GM23338 (cell line): ENCODE results near the gene MT4. TPM values are rescaled to one million over a fixed set of nuclear protein-coding genes. Genes with fewer than 3 reads are reported as not detected.

Experiments
- ATAC-seq: fragments of 200-7000 bp; cut with Tn5 transposase; 3 replicates; pipeline ENCODE4 v1.9.1; 2020
- DNase-seq: peaks from one replicate; pipeline ENCODE4 v3.0.0-alpha.2; 2015; ENCODE audit warnings: low spot score
- H2AFZ ChIP-seq: fragments of 200-600 bp; sonication (generic); 2 replicates; pipeline ENCODE4 v1.8.0; 2016; ENCODE audit warnings: antibody characterized with exemption, mild to moderate bottlenecking, moderate library complexity
- H3F3A ChIP-seq: fragments of 200-600 bp; sonication (generic); replicated peaks from 2 replicates; pipeline ENCODE4 v1.8.0; 2017; ENCODE audit warnings: antibody characterized with exemption, mixed run types, low read depth
- H3K27ac ChIP-seq: fragments of 200-600 bp; sonication (generic); 2 replicates; pipeline ENCODE4 v1.6.1; 2016; ENCODE audit warnings: low read depth
- H3K27me3 ChIP-seq: fragments of 200-600 bp; sonication (generic); 2 replicates; pipeline ENCODE4 v1.8.0; 2016; ENCODE audit warnings: mild to moderate bottlenecking, mixed run types, moderate library complexity; ENCODE audit not compliant: insufficient read depth
- H3K36me3 ChIP-seq: fragments of 200-600 bp; sonication (generic); 2 replicates; pipeline ENCODE4 v1.8.0; 2016; ENCODE audit warnings: mild to moderate bottlenecking; ENCODE audit not compliant: insufficient read depth
- H3K4me1 ChIP-seq: fragments of 200-600 bp; sonication (generic); 2 replicates; pipeline ENCODE4 v1.8.0; 2016; ENCODE audit warnings: mild to moderate bottlenecking, moderate library complexity; ENCODE audit not compliant: insufficient read depth
- H3K4me2 ChIP-seq: fragments of 200-600 bp; sonication (generic); 2 replicates; pipeline ENCODE4 v1.7.1; 2017; ENCODE audit warnings: mixed run types
- H3K4me3 ChIP-seq: fragments of 200-600 bp; sonication (generic); 2 replicates; pipeline ENCODE4 v1.6.1; 2016; ENCODE audit warnings: mixed run types
- H3K79me2 ChIP-seq: fragments of 200-600 bp; sonication (generic); replicated peaks from 2 replicates; pipeline ENCODE4 v1.8.0; 2017; ENCODE audit warnings: mild to moderate bottlenecking; ENCODE audit not compliant: insufficient read depth
- H3K9me2 ChIP-seq: fragments of 200-600 bp; sonication (generic); 2 replicates; pipeline ENCODE4 v1.8.0; 2017; ENCODE audit not compliant: insufficient read depth
- H4K20me1 ChIP-seq: fragments of 200-600 bp; sonication (generic); replicated peaks from 2 replicates; pipeline ENCODE4 v1.8.0; 2017; ENCODE audit warnings: mild to moderate bottlenecking; ENCODE audit not compliant: insufficient read depth
- H3K27ac Mint-ChIP-seq: 2 replicates; pipeline ENCODE4 v1.8.0; 2020; ENCODE audit warnings: inconsistent platforms, mild to moderate bottlenecking, moderate library complexity, mixed read lengths
- H3K27me3 Mint-ChIP-seq: 3 replicates; pipeline ENCODE4 v1.8.0; 2022; ENCODE audit warnings: low read depth, mild to moderate bottlenecking, moderate library complexity, mixed read lengths, inconsistent platforms; ENCODE audit not compliant: insufficient read depth, poor library complexity
- H3K36me3 Mint-ChIP-seq: 3 replicates; pipeline ENCODE4 v1.8.0; 2021; ENCODE audit warnings: low read depth, mild to moderate bottlenecking, inconsistent platforms, moderate library complexity, mixed read lengths
- H3K4me1 Mint-ChIP-seq: 3 replicates; pipeline ENCODE4 v1.8.0; 2020; ENCODE audit warnings: mild to moderate bottlenecking, inconsistent platforms, mixed read lengths
- H3K4me3 Mint-ChIP-seq: 3 replicates; pipeline ENCODE4 v1.8.0; 2021; ENCODE audit warnings: moderate library complexity, mild to moderate bottlenecking, inconsistent platforms, mixed read lengths
- H3K9me3 Mint-ChIP-seq: 3 replicates; pipeline ENCODE4 v1.8.0; 2020; ENCODE audit warnings: moderate library complexity, mild to moderate bottlenecking, inconsistent platforms, mixed read lengths
- CREB1 ChIP-seq: fragments of 250-450 bp; sonication (Bioruptor Pico); IDR thresholded peaks from 2 replicates; pipeline ENCODE4 v1.5.0; 2020; ENCODE audit warnings: low read depth, mild to moderate bottlenecking, moderate library complexity
- CTCF ChIP-seq, 2 experiments: fragments of 200-600 bp in 1 of 2; sonication (generic) in 1 of 2; conservative IDR thresholded peaks; 2 replicates each; pipeline versions ENCODE4 v1.5.1 to v1.6.1; 2016 to 2017; ENCODE audit warnings: antibody characterized with exemption in 2 of 2, low read depth in 2 of 2, mild to moderate bottlenecking in 2 of 2, moderate library complexity in 1 of 2
- EZH2 ChIP-seq: fragments of 200-600 bp; sonication (generic); IDR thresholded peaks from one replicate; pipeline ENCODE4 v1.8.0; 2017; ENCODE audit warnings: antibody characterized with exemption, mild to moderate bottlenecking, low read depth; ENCODE audit not compliant: unreplicated experiment
- EZH2phosphoT487 ChIP-seq: fragments of 200-600 bp; sonication (generic); IDR thresholded peaks from one replicate; pipeline ENCODE4 v1.8.1; 2018; ENCODE audit warnings: antibody characterized with exemption; ENCODE audit not compliant: unreplicated experiment
- JUNB ChIP-seq: IDR thresholded peaks from one replicate; pipeline ENCODE4 v1.6.1; 2016; ENCODE audit warnings: antibody characterized with exemption; ENCODE audit not compliant: unreplicated experiment
- NANOG ChIP-seq: IDR thresholded peaks from 2 replicates; pipeline ENCODE4 v1.6.1; 2016; ENCODE audit warnings: antibody characterized with exemption, borderline replicate concordance
- STAT1 ChIP-seq: IDR thresholded peaks from one replicate; pipeline ENCODE4 v1.6.1; 2016; ENCODE audit warnings: antibody characterized with exemption; ENCODE audit not compliant: unreplicated experiment
- ZNF114 ChIP-seq: fragments of 250-450 bp; sonication (Bioruptor Pico); IDR thresholded peaks from 2 replicates; pipeline ENCODE4 v1.5.0; 2020; ENCODE audit warnings: mild to moderate bottlenecking, moderate library complexity
- ZNF331 ChIP-seq: fragments of 250-450 bp; sonication (Bioruptor Pico); IDR thresholded peaks from 2 replicates; pipeline ENCODE4 v1.5.0; 2020; ENCODE audit warnings: low read depth, mild to moderate bottlenecking, moderate library complexity
- ZNF462 ChIP-seq: fragments of 250-450 bp; sonication (Bioruptor Pico); IDR thresholded peaks from 2 replicates; pipeline ENCODE4 v1.5.0; 2020; ENCODE audit warnings: mild to moderate bottlenecking, moderate library complexity
- polyA plus RNA-seq: library from polyadenylated mRNA; unstranded; fragments of >200 nt; fragmentation: Nextera tagmentation; extraction: Ambion mirVana; gene quantifications from 2 replicates; pipeline ENCODE4 v1.2.1, GENCODE V29; 2016
- total RNA-seq: library from RNA; depleted of rRNA; stranded (reverse); fragments of >200 nt; shearing (Covaris generic); gene quantifications from 2 replicates; pipeline ENCODE4 v1.2.3, GENCODE V29; 2014
- TF ChIP-seq, protein P1 (sequence below): IDR thresholded peaks from 2 replicates; pipeline ENCODE4 v1.6.1; 2016; ENCODE audit warnings: antibody characterized with exemption

The MT4 gene
- total and polyA plus RNA-seq, 2 experiments from 2014 or later = not detected

GRCh38 chr16:56606071-56606475, 41.2 kb downstream of the MT4 start:
- peaks cover 14% of the 10 kb centered on the region; the same call in 1 of the 2 replicates for H3F3A ChIP-seq
- no peaks in the 10 kb centered on the region for H4K20me1 ChIP-seq
- H3K27ac Mint-ChIP-seq = no peak overlapping the region
- H3K9me2 ChIP-seq = no peaks in the 10 kb centered on the region
- no peak overlapping the region for H3K4me3 Mint-ChIP-seq
- TF ChIP-seq JUNB = no peak
- H3K4me1 ChIP-seq = peaks cover 22% of the 10 kb centered on the region
- no peaks in the 10 kb centered on the region for H3K36me3 ChIP-seq
- peaks cover 9% of the 10 kb centered on the region; the same call in 2 of the 3 replicates for H3K36me3 Mint-ChIP-seq
- no peak overlapping the region for H3K4me3 ChIP-seq
- no peaks in the 10 kb centered on the region for H3K79me2 ChIP-seq
- DNase-seq (no peak), ATAC-seq (no peak)
- H3K27ac ChIP-seq = no peak overlapping the region
- peaks cover 53% of the 10 kb centered on the region for H3K27me3 ChIP-seq
- peaks cover 34% of the 10 kb centered on the region for H3K4me1 Mint-ChIP-seq
- no peak overlapping the region for H2AFZ ChIP-seq
- peaks cover 39% of the 10 kb centered on the region for H3K27me3 Mint-ChIP-seq
- no peak overlapping the region for H3K4me2 ChIP-seq
- H3K9me3 Mint-ChIP-seq = no peaks in the 10 kb centered on the region

DNA sequence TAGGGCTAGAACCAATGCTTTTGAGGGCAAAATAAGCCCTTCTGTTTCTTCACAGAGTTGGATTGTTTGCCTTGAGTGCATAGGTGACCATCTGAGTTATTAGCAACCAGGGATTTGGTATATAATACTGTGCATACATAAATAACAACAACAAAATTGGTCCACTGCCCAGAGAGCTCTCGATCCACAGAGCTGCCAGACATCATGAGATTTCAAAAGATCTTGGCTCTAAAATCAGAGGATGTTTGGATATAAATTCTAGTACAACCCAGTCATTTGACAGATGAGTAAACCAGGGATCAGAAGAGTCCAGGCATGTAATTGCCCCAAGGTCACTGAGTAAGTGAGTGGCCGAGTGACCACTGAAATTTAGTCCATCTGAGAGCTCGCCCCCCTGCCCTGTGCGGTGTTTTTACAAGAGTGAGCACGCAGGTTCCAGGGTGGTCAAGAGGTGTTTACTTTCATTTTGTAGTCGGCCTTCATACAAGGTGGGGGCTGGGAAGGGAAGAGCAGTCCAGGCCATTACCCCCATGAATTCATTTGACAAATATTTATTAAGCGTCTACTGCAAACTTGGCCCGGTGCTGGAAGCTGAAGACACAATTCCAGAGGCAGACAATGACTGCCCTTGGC, 41.7 kb downstream of the MT4 start:
- no peaks in the 10 kb centered on the region for H4K20me1 ChIP-seq
- DNase-seq (no peak), ATAC-seq (no peak)
- H3K4me3 ChIP-seq = peak overlapping the region; percentile 26; the same call in 1 of the 2 replicates
- peaks cover 14% of the 10 kb centered on the region; the same call in 1 of the 2 replicates for H3F3A ChIP-seq
- H3K27me3 Mint-ChIP-seq = peaks cover 43% of the 10 kb centered on the region
- peaks cover 22% of the 10 kb centered on the region for H3K4me1 ChIP-seq
- no peak overlapping the region for H3K27ac ChIP-seq
- no peak overlapping the region; the same call in 2 of the 3 replicates for H3K4me3 Mint-ChIP-seq
- no peaks in the 10 kb centered on the region for H3K79me2 ChIP-seq
- H3K27me3 ChIP-seq = peaks cover 59% of the 10 kb centered on the region
- peaks cover 34% of the 10 kb centered on the region for H3K4me1 Mint-ChIP-seq
- H3K9me2 ChIP-seq = no peaks in the 10 kb centered on the region
- H3K27ac Mint-ChIP-seq = no peak overlapping the region
- 0 out of 2 replicates have a peak overlapping the region, but pooled peaks have one; percentile 69 for H2AFZ ChIP-seq
- H3K9me3 Mint-ChIP-seq = no peaks in the 10 kb centered on the region
- peaks cover 9% of the 10 kb centered on the region; the same call in 2 of the 3 replicates for H3K36me3 Mint-ChIP-seq
- no peaks in the 10 kb centered on the region for H3K36me3 ChIP-seq
- peak overlapping the region; percentile 74; the same call in 1 of the 2 replicates for H3K4me2 ChIP-seq
- TF ChIP-seq STAT1 = no peak
- TF ChIP-seq, protein P1, sequence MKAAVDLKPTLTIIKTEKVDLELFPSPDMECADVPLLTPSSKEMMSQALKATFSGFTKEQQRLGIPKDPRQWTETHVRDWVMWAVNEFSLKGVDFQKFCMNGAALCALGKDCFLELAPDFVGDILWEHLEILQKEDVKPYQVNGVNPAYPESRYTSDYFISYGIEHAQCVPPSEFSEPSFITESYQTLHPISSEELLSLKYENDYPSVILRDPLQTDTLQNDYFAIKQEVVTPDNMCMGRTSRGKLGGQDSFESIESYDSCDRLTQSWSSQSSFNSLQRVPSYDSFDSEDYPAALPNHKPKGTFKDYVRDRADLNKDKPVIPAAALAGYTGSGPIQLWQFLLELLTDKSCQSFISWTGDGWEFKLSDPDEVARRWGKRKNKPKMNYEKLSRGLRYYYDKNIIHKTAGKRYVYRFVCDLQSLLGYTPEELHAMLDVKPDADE = no peak
- no peak for TF ChIP-seq CTCF (conservative IDR thresholded peaks at IDR 0.05; ENCODE audit: low read depth in 2 of 2)
- no peak for TF ChIP-seq EZH2phosphoT487
- no peak for TF ChIP-seq JUNB
- no peak for TF ChIP-seq ZNF331 (CRISPR knock-in tag)
- TF ChIP-seq ZNF462 (CRISPR knock-in tag) = no peak
- no peak for TF ChIP-seq CREB1 (CRISPR knock-in tag)
- TF ChIP-seq NANOG = no peak
- TF ChIP-seq EZH2 = no peak
- no peak for TF ChIP-seq ZNF114 (CRISPR knock-in tag)
